ENCODE results near the gene MAD1L1. TPM values are rescaled to one million over a fixed set of nuclear protein-coding genes. Genes with fewer than 3 reads are reported as not detected.

MAD1L1 gene
- total and polyA plus RNA-seq, 2 donors (not counting 3 experiments of a cell fraction or from before 2014, with no cell fraction given), result 34.1 to 42.3 TPM

DNA sequence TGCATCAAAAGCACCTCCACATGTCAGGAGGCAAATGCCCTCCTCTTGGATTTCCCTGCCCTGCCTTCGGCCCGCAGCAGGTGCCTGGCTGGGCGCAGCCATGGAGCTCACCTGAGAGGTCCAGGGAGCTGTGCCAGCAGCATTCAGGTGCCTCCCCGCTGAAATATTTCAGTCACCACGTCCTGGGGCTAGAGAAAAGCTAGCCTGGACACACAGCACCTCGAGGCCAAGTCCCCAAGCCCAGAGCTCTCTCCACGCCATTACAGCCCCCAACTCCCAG, 102.7 kb downstream of the MAD1L1 start:
- no peaks in the 10 kb centered on the region for H4K20me1 ChIP-seq (replicated peaks; ENCODE audit: control insufficient read depth, extremely low read depth, insufficient read depth, low read length)
- intact Hi-C loops (cut with micrococcal nuclease) (no loop called here), dilution Hi-C loops (cut with MboI; ENCODE audit: extremely low pct_ligation_motif_present, low sequenced_read_pairs) (no loop called here)
- no peak overlapping the region for H2AFZ ChIP-seq (ENCODE audit: low read depth, low read length)
- no peaks in the 10 kb centered on the region for H3K9me1 ChIP-seq (replicated peaks; ENCODE audit: control insufficient read depth, extremely low read depth, insufficient read depth, low read length)
- H3K9me3 ChIP-seq (replicated peaks; ENCODE audit: control insufficient read depth, insufficient read depth, low read length), result no peaks in the 10 kb centered on the region
- FAIRE-seq (no peak), DNase-seq (ENCODE audit: low read depth, low spot score) (no peak)
- no peaks in the 10 kb centered on the region for H3K4me1 ChIP-seq (ENCODE audit: control insufficient read depth, extremely low read depth, insufficient read depth, low read length)
- no peak overlapping the region for H3K27ac ChIP-seq (ENCODE audit: insufficient read depth, low read depth, low read length)
- H3K79me2 ChIP-seq (ENCODE audit: control insufficient read depth, insufficient read depth, low read length), result no peaks in the 10 kb centered on the region
- no peak overlapping the region for H3K9ac ChIP-seq (replicated peaks; ENCODE audit: extremely low read depth, insufficient read depth, low read length)
- no TSS peak for BruUV-seq (replicated peaks)
- H3K27me3 ChIP-seq (ENCODE audit: control insufficient read depth in 2 of 2, insufficient read depth in 2 of 2, low read length in 2 of 2), result no peaks in the 10 kb centered on the region
- H3K4me2 ChIP-seq (ENCODE audit: insufficient read depth, low read length), result no peak overlapping the region
- no peaks in the 10 kb centered on the region for H3K36me3 ChIP-seq (ENCODE audit: control insufficient read depth in 2 of 2, extremely low read depth in 1 of 2, insufficient read depth in 2 of 2, low read length in 2 of 2)
- H3K4me3 ChIP-seq (replicated peaks in 1 of 3; ENCODE audit: insufficient read depth in 1 of 3, low read depth in 1 of 3, low read length in 3 of 3), result no peak overlapping the region
- TF ChIP-seq JUN (IDR thresholded peaks at IDR 0.05; ENCODE audit: borderline replicate concordance, insufficient read depth, insufficient read length, low read depth) (no peak), POLR2A (IDR thresholded peaks at IDR 0.05; ENCODE audit: low read depth, low read length) (no peak), EZH2 (IDR thresholded peaks at IDR 0.05; ENCODE audit: borderline replicate concordance, low read depth, low read length, severe bottlenecking) (no peak), MYC (IDR thresholded peaks at IDR 0.05; ENCODE audit: low read depth, low read length) (no peak), POLR2AphosphoS5 (IDR thresholded peaks at IDR 0.05; ENCODE audit: insufficient read depth, low read depth, low read length) (no peak), GATA2 (IDR thresholded peaks at IDR 0.05; ENCODE audit: insufficient read depth, insufficient read length, low read depth, low read length) (no peak), FOS (IDR thresholded peaks at IDR 0.05; ENCODE audit: borderline replicate concordance, insufficient read depth, low read length) (no peak)
- TF ChIP-seq, protein P1, sequence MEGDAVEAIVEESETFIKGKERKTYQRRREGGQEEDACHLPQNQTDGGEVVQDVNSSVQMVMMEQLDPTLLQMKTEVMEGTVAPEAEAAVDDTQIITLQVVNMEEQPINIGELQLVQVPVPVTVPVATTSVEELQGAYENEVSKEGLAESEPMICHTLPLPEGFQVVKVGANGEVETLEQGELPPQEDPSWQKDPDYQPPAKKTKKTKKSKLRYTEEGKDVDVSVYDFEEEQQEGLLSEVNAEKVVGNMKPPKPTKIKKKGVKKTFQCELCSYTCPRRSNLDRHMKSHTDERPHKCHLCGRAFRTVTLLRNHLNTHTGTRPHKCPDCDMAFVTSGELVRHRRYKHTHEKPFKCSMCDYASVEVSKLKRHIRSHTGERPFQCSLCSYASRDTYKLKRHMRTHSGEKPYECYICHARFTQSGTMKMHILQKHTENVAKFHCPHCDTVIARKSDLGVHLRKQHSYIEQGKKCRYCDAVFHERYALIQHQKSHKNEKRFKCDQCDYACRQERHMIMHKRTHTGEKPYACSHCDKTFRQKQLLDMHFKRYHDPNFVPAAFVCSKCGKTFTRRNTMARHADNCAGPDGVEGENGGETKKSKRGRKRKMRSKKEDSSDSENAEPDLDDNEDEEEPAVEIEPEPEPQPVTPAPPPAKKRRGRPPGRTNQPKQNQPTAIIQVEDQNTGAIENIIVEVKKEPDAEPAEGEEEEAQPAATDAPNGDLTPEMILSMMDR (IDR thresholded peaks at IDR 0.05; ENCODE audit: extremely low read depth in 1 of 2, insufficient read depth in 1 of 2, low read depth in 1 of 2, low read length in 2 of 2), result no peak
- TF ChIP-seq, protein P2, sequence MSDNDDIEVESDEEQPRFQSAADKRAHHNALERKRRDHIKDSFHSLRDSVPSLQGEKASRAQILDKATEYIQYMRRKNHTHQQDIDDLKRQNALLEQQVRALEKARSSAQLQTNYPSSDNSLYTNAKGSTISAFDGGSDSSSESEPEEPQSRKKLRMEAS (IDR thresholded peaks at IDR 0.05; ENCODE audit: insufficient read depth, insufficient read length), result no peak
- POLR2A ChIA-PET, result no interaction called here
- CTCF ChIA-PET, result interaction anchor here (1.4 kb wide), 1 partner anchor 11 kb away, joined by 4 read pairs; no protein-coding TSS in a partner anchor
